ENCODE results near the gene ARSG. TPM values are rescaled to one million over a fixed set of nuclear protein-coding genes. Genes with fewer than 3 reads are reported as not detected.

The ARSG gene
- total and polyA plus RNA-seq, 2 of the 8 experiments (the other 6 are each of a cell fraction or from before 2014, with no cell fraction given) = 3.3 to 4.0 TPM

GRCh38 chr17:68294196-68294555 is 2.9 kb downstream of the ARSG start:
- no peak for FAIRE-seq
- TF ChIP-seq, protein P1, sequence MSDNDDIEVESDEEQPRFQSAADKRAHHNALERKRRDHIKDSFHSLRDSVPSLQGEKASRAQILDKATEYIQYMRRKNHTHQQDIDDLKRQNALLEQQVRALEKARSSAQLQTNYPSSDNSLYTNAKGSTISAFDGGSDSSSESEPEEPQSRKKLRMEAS (IDR thresholded peaks at IDR 0.05) = no peak
- TF ChIP-seq TAF1 (IDR thresholded peaks at IDR 0.05; ENCODE audit: low read depth, low read length) (no peak), ASH2L (IDR thresholded peaks at IDR 0.05; ENCODE audit: low read length) (no peak), CBX5 (IDR thresholded peaks at IDR 0.05; ENCODE audit: low read depth, low read length) (no peak), SAP30 (IDR thresholded peaks at IDR 0.05; ENCODE audit: insufficient read depth, insufficient replicate concordance, low read length) (no peak), TAF7 (optimal IDR thresholded peaks at IDR 0.05; ENCODE audit: borderline replicate concordance, low read depth, low read length) (no peak), KDM4A (IDR thresholded peaks at IDR 0.05; ENCODE audit: low read depth, low read length, severe bottlenecking) (peak; percentile 35), CREB1 (IDR thresholded peaks at IDR 0.05) (peak; percentile 49; the same call in 1 of the 2 replicates), POLR2A (IDR thresholded peaks at IDR 0.05; ENCODE audit: control extremely low read depth in 1 of 2, low read depth in 2 of 2, low read length in 2 of 2) (no peak), MAFK (IDR thresholded peaks at IDR 0.05; ENCODE audit: low read depth, low read length) (no peak), HDAC2 (IDR thresholded peaks at IDR 0.05; ENCODE audit: borderline replicate concordance in 1 of 2, low read depth in 2 of 2, low read length in 2 of 2) (no peak), KDM1A (IDR thresholded peaks at IDR 0.05; ENCODE audit: borderline replicate concordance, low read length) (no peak)

More at GRCh38 chr17:68294196-68294555, 2.9 kb downstream of the ARSG start:
- Histone ChIP-seq H3K56ac (replicated peaks; ENCODE audit: insufficient read length, low read depth, low read length) (no peak overlapping the region), H3K4ac (replicated peaks; ENCODE audit: insufficient read length, low read depth, low read length) (no peak overlapping the region), H3K4me2 (ENCODE audit: insufficient read depth in 1 of 2, low read depth in 2 of 2, low read length in 2 of 2) (peak overlapping the region; percentile 40 to 68; a peak in 3 of 4 replicates), H2BK12ac (ENCODE audit: low read depth, low read length) (0 out of 2 replicates have a peak overlapping the region, but pooled peaks have one; percentile 78), H3K4me3 (ENCODE audit: extremely low read depth in 1 of 4, insufficient read depth in 2 of 4, low read depth in 3 of 4, low read length in 4 of 4) (no peak overlapping the region), H3K9ac (replicated peaks in 1 of 4; ENCODE audit: extremely low read depth in 1 of 4, low read depth in 3 of 4, low read length in 3 of 4) (no peak overlapping the region), H2BK5ac (ENCODE audit: low read depth, low read length) (no peak overlapping the region), H3K4me1 (replicated peaks in 1 of 4; ENCODE audit: control insufficient read depth in 3 of 4, insufficient read depth in 4 of 4, low read length in 3 of 4) (peaks cover 18 to 38% (median 29%) of the 10 kb centered on the region in 4 experiments), H3K18ac (ENCODE audit: extremely low read depth, low read length) (peak overlapping the region; percentile 42; the same call in 1 of the 2 replicates), H3K23me2 (ENCODE audit: low read depth, low read length) (peaks cover 22% of the 10 kb centered on the region), H2AK5ac (ENCODE audit: low read depth, low read length) (no peak overlapping the region), H3K36me3 (ENCODE audit: control insufficient read depth in 2 of 4, insufficient read depth in 4 of 4, low read length in 3 of 4) (no peaks in the 10 kb centered on the region), H2BK20ac (ENCODE audit: low read length) (0 out of 2 replicates have a peak overlapping the region, but pooled peaks have one; percentile 73), H4K20me1 (replicated peaks in 1 of 2; ENCODE audit: control insufficient read depth in 1 of 2, insufficient read depth in 2 of 2, low read length in 2 of 2) (peaks cover 0 to 3% of the 10 kb centered on the region in 2 experiments), H4K91ac (replicated peaks; ENCODE audit: insufficient read length, low read length) (no peak overlapping the region), H3K79me1 (ENCODE audit: low read depth, low read length) (no peaks in the 10 kb centered on the region), H3K23ac (ENCODE audit: insufficient read length) (no peak overlapping the region), H2BK120ac (replicated peaks; ENCODE audit: low read depth, low read length) (no peak overlapping the region), H3K14ac (ENCODE audit: insufficient read length) (no peak overlapping the region), H3K27me3 (replicated peaks in 1 of 4; ENCODE audit: control insufficient read depth in 3 of 4, extremely low read depth in 1 of 4, insufficient read depth in 3 of 4, low read length in 3 of 4) (peaks cover 8 to 21% (median 19%) of the 10 kb centered on the region in 4 experiments), H2AFZ (ENCODE audit: low read length) (no peak overlapping the region), H4K5ac (ENCODE audit: insufficient read length, low read depth, low read length) (no peak overlapping the region), H4K8ac (ENCODE audit: extremely low read depth, insufficient read depth, low read length) (no peak overlapping the region), H3K9me3 (ENCODE audit: insufficient read depth in 2 of 2, low read depth in 1 of 2, low read length in 1 of 2) (no peaks in the 10 kb centered on the region), H3K27ac (ENCODE audit: low read depth, low read length) (no peak overlapping the region), H2BK15ac (ENCODE audit: low read length) (0 out of 2 replicates have a peak overlapping the region, but pooled peaks have one; percentile 89), H3K79me2 (ENCODE audit: control insufficient read depth in 1 of 2, insufficient read depth in 2 of 2, low read length in 2 of 2) (no peaks in the 10 kb centered on the region)
- POLR2A ChIA-PET (ENCODE audit: partially characterized antibody) = interaction anchor here (0.6 to 1.5 kb wide), 2 partner anchors 9 to 278 kb away, joined by 3 to 7 read pairs; no protein-coding TSS in a partner anchor
- no peak for DNase-seq (ENCODE audit: low read depth in 1 of 2, low spot score in 2 of 2)
- CTCF ChIA-PET (ENCODE audit: partially characterized antibody) = interaction anchor here (0.6 to 1.6 kb wide), 5 partner anchors 14 to 138 kb away, joined by 3 to 4 read pairs (median 3); no protein-coding TSS in a partner anchor
- WGBS, 2 experiments (ENCODE audit: extremely low coverage in 1 of 2, insufficient coverage in 1 of 2, insufficient read length in 1 of 2, insufficient replicate concordance in 2 of 2, low coverage in 1 of 2, low lambda C conversion rate in 2 of 2, missing lambda C conversion rate in 1 of 2) = 37% methylated on average over 3 of the region's 3 CpGs; no CpG with 5 or more reads in 1 of the 2 experiments

All from H1 (cell line).